Caco-2 (cell line): ENCODE results near the gene ZNF804B. TPM values are rescaled to one million over a fixed set of nuclear protein-coding genes. Genes with fewer than 3 reads are reported as not detected.
"Not testable (repeated sequence)": the region's sequence is repeated elsewhere in the genome, so short reads cannot be mapped to it uniquely, and the experiment has no call there.

Experiments used
- BruUV-seq: library from RNA; stranded (reverse); fragments of 400-500 nt; replicated peaks from 2 replicates; lab custom pipeline; 2021; lab: Mats Ljungman, UMichigan
- CTCF ChIA-PET: fragments of 300-600 bp; sonication (Branson Sonifier 250); formaldehyde crosslinking; loops from one replicate; lab custom pipeline; 2022; ENCODE audit warnings: antibody characterized with exemption; lab: Charles Lee
- POLR2A ChIA-PET: fragments of 300-600 bp; sonication (Branson Sonifier 250); formaldehyde crosslinking; loops from one replicate; lab custom pipeline; 2022; ENCODE audit warnings: antibody characterized with exemption; lab: Charles Lee
- DNase-seq, 2 experiments: peaks; one replicate each; pipeline versions ENCODE4 v3.0.0 to v3.0.0-alpha.2; 2020 to 2022
- H3K27me3 ChIP-seq: replicated peaks from 2 replicates; pipeline ENCODE4 v1.6.0; 2011; ENCODE audit warnings: low read length; ENCODE audit not compliant: control insufficient read depth, insufficient read depth
- H3K36me3 ChIP-seq: 2 replicates; pipeline ENCODE4 v1.5.1; 2011; ENCODE audit warnings: low read length; ENCODE audit not compliant: control insufficient read depth, insufficient read depth
- H3K4me1 ChIP-seq: fragments of 250-450 bp; sonication (Bioruptor Pico); 2 replicates; pipeline ENCODE4 v1.5.1; 2020; ENCODE audit warnings: mild to moderate bottlenecking
- H3K4me3 ChIP-seq: 2 replicates; pipeline ENCODE4 v1.5.1; 2011; ENCODE audit warnings: low read depth, mild to moderate bottlenecking, control low read depth, low read length
- H3K9me3 ChIP-seq: fragments of 250-450 bp; sonication (Bioruptor Pico); 2 replicates; pipeline ENCODE4 v1.5.1; 2020; ENCODE audit warnings: mild to moderate bottlenecking, moderate library complexity
- H3K27ac Mint-ChIP-seq: one replicate; pipeline ENCODE4 v1.8.0; 2022; ENCODE audit warnings: mixed read lengths; ENCODE audit not compliant: unreplicated experiment
- H3K27me3 Mint-ChIP-seq: one replicate; pipeline ENCODE4 v1.8.0; 2022; ENCODE audit warnings: mixed read lengths; ENCODE audit not compliant: insufficient read depth, unreplicated experiment
- H3K36me3 Mint-ChIP-seq: one replicate; pipeline ENCODE4 v1.8.0; 2022; ENCODE audit warnings: mild to moderate bottlenecking, mixed read lengths; ENCODE audit not compliant: insufficient read depth, unreplicated experiment
- H3K4me1 Mint-ChIP-seq: one replicate; pipeline ENCODE4 v1.8.0; 2022; ENCODE audit warnings: low read depth, mixed read lengths; ENCODE audit not compliant: unreplicated experiment
- H3K4me3 Mint-ChIP-seq: one replicate; pipeline ENCODE4 v1.8.0; 2022; ENCODE audit warnings: mild to moderate bottlenecking, moderate library complexity, mixed read lengths; ENCODE audit not compliant: unreplicated experiment
- H3K9me3 Mint-ChIP-seq: one replicate; pipeline ENCODE4 v1.8.0; 2022; ENCODE audit warnings: mixed read lengths; ENCODE audit not compliant: unreplicated experiment
- intact Hi-C: fragments of 100-400 bp; cut with micrococcal nuclease; formaldehyde crosslinking; loops from one replicate; pipeline ENCODE4 v1.10.0; 2022; ENCODE audit not compliant: unreplicated experiment
- total RNA-seq: library from RNA; stranded (reverse); gene quantifications from 2 replicates; pipeline ENCODE4 v1.2.3, GENCODE V29; 2022
- TF ChIP-seq, protein P1 (sequence below), 2 experiments: fragments of 200-600 bp in 1 of 2; IDR thresholded peaks; 1 replicate in 1 of 2; 2 replicates in 1 of 2; pipeline versions ENCODE4 v1.5.1 to v1.8.0; 2011 to 2022; ENCODE audit warnings: antibody characterized with exemption in 1 of 2, control low read depth in 1 of 2, inconsistent platforms in 1 of 2, low read depth in 1 of 2, low read length in 1 of 2, mild to moderate bottlenecking in 1 of 2, moderate library complexity in 1 of 2; ENCODE audit not compliant: insufficient read depth in 1 of 2, severe bottlenecking in 1 of 2, unreplicated experiment in 1 of 2

The ZNF804B gene
- total RNA-seq, 1 experiment from 2014 or later: not detected

DNA sequence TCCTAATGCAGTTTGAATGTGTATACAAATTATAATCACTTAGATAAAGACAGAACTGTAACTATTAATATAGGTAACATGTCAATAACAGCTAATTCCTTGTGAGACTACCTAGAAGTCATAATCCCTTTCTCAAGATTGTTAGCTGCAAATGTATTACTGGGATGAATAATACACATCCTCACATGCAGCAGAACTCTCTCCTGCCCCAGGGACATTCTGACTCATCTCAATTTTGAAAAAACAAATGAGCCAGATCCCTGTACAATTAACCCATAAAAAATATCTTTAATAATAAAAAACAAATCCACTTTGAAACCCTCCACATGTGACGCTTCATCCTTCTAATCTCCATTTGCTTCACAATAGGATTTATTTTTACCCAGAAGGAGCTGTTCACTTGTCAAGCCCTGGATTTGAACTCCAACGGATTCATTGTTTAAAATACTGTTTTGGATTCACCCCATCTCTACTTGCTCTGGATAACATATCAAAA is 464.4 kb downstream of the ZNF804B start:
- no peaks in the 10 kb centered on the region for H3K9me3 ChIP-seq
- Mint-ChIP-seq H3K27ac (no peak overlapping the region), H3K9me3 (peaks cover 15% of the 10 kb centered on the region), H3K27me3 (no peaks in the 10 kb centered on the region), H3K36me3 (no peaks in the 10 kb centered on the region), H3K4me1 (no peaks in the 10 kb centered on the region), H3K4me3 (no peak overlapping the region)
- H3K27me3 ChIP-seq: no peaks in the 10 kb centered on the region
- no peak for DNase-seq
- ChIA-PET CTCF (no interaction called here), POLR2A (no interaction called here)
- no TSS peak for BruUV-seq
- H3K36me3 ChIP-seq: no peaks in the 10 kb centered on the region
- H3K4me1 ChIP-seq: no peaks in the 10 kb centered on the region
- H3K4me3 ChIP-seq: no peak overlapping the region
- intact Hi-C loops: no loop called here
- TF ChIP-seq, protein P1, sequence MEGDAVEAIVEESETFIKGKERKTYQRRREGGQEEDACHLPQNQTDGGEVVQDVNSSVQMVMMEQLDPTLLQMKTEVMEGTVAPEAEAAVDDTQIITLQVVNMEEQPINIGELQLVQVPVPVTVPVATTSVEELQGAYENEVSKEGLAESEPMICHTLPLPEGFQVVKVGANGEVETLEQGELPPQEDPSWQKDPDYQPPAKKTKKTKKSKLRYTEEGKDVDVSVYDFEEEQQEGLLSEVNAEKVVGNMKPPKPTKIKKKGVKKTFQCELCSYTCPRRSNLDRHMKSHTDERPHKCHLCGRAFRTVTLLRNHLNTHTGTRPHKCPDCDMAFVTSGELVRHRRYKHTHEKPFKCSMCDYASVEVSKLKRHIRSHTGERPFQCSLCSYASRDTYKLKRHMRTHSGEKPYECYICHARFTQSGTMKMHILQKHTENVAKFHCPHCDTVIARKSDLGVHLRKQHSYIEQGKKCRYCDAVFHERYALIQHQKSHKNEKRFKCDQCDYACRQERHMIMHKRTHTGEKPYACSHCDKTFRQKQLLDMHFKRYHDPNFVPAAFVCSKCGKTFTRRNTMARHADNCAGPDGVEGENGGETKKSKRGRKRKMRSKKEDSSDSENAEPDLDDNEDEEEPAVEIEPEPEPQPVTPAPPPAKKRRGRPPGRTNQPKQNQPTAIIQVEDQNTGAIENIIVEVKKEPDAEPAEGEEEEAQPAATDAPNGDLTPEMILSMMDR (IDR thresholded peaks at IDR 0.05; ENCODE audit: insufficient read depth in 1 of 2, low read depth in 1 of 2, low read length in 1 of 2, severe bottlenecking in 1 of 2, unreplicated experiment in 1 of 2): no peak

GRCh38 chr7:89228688-89229171 is 469.2 kb downstream of the ZNF804B start:
- H3K4me1 ChIP-seq, POLR2A ChIA-PET, H3K4me1 Mint-ChIP-seq, H3K27me3 Mint-ChIP-seq, H3K36me3 Mint-ChIP-seq, H3K4me3 ChIP-seq, intact Hi-C loops, H3K27ac Mint-ChIP-seq, H3K27me3 ChIP-seq, BruUV-seq, DNase-seq, H3K36me3 ChIP-seq, H3K9me3 ChIP-seq, CTCF ChIA-PET, H3K4me3 Mint-ChIP-seq: not testable (repeated sequence)
- H3K9me3 Mint-ChIP-seq: peaks cover 11% of the 10 kb centered on the region

DNA sequence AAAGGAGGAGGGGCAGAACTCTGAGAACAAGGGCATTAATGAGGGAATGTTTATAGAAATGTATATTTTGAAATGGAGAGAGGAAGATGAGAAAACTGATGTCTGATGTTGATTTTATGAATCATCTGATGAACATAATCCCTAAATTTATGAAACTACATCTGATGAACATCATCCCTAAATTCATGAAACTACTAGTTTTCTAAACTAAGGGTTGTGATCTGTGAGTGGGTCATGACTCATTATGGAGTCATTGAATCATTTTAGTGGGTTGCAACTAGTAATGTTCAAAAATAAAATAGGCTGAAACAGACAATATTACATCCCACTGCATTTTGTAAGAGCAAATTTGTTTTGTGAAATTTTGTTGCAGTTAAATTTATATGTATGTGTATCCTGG is 478.7 kb downstream of the ZNF804B start:
- H3K9me3 Mint-ChIP-seq: no peaks in the 10 kb centered on the region
- H3K27me3 ChIP-seq: no peaks in the 10 kb centered on the region
- ChIA-PET POLR2A (no interaction called here), CTCF (no interaction called here)
- H3K36me3 Mint-ChIP-seq: no peaks in the 10 kb centered on the region
- intact Hi-C loops: no loop called here
- H3K4me3 Mint-ChIP-seq: no peak overlapping the region
- no peak for DNase-seq
- no peaks in the 10 kb centered on the region for H3K4me1 ChIP-seq
- H3K36me3 ChIP-seq: no peaks in the 10 kb centered on the region
- H3K4me3 ChIP-seq: no peak overlapping the region
- TF ChIP-seq, protein P1 (IDR thresholded peaks at IDR 0.05; ENCODE audit: insufficient read depth in 1 of 2, low read depth in 1 of 2, low read length in 1 of 2, severe bottlenecking in 1 of 2, unreplicated experiment in 1 of 2): no peak
- H3K27ac Mint-ChIP-seq: no peak overlapping the region
- no peaks in the 10 kb centered on the region for H3K4me1 Mint-ChIP-seq
- BruUV-seq: no TSS peak
- H3K27me3 Mint-ChIP-seq: no peaks in the 10 kb centered on the region
- no peaks in the 10 kb centered on the region for H3K9me3 ChIP-seq
